ENCODE measurements around the gene FOXI1.

- no peak for TF ChIP-seq CTCF (conservative IDR thresholded peaks at IDR 0.05; ENCODE audit: low read length)
- TF ChIP-seq EZH2phosphoT487 (IDR thresholded peaks at IDR 0.05; ENCODE audit: borderline replicate concordance): no peak
Observed at GRCh38 chr5:170092455-170093101, 13.1 kb upstream of the FOXI1 start.
